ENCODE data around the gene SF3A1. TPM values are rescaled to one million over a fixed set of nuclear protein-coding genes. Genes with fewer than 3 reads are reported as not detected.

SF3A1 gene
- total and polyA plus RNA-seq, 9 of the 15 experiments (the other 6 are each of a cell fraction or from before 2014, with no cell fraction given) = 6.7 to 228 (median 13.0) TPM

DNA sequence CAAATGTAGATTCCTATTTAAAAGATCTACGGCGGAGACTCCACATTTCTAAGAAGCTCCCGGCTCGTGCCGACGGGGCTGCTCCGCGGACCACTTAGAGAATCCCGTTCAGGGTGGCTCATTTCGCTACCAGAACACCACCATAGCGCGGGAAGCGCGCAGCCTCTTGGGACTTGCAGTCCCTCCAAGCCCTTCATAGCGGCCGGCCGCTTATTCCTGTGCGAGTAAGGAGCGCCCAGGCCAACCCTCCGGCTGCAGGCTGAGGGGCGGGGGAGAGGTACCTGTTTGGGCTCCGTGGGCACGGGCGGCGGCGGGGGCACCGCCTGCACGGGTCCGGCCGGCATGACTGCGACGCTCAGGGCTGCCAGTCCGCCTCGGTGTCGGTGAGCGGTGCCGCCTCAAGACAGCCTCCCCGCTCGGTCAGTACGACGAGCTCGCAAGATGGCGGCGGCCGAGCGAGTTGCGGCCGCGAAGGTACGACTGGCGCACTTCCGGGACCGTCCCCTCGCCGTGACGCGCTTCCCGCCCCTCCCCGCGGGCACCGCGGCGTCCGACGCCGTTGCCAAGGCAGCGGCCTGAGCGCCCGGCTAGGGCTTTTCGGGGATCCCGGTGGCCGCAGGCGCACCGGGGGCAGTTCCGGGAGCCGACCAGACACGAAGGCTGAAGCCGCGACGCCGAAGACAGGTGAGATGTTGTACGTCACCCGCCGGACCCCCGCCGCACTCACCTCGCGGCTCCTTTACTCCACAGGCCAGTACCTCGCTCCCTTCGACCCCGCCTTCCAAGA, at the start of gene SF3A1, which contains the start of gene CCDC157 (continued):
- TF ChIP-seq SFPQ (IDR thresholded peaks at IDR 0.05; ENCODE audit: low read depth, low read length) (no peak), NONO (IDR thresholded peaks at IDR 0.05; ENCODE audit: low read depth in 2 of 2, low read length in 1 of 2) (peak in 1 of 2 experiments; percentile 85; a peak in 2 of 4 replicates), SRSF7 (optimal IDR thresholded peaks at IDR 0.05; ENCODE audit: low read depth, low read length) (no peak), BACH1 (tag; IDR thresholded peaks at IDR 0.05) (no peak), ZBTB8A (IDR thresholded peaks at IDR 0.05; ENCODE audit: partially characterized antibody) (no peak), POLR2AphosphoS2 (IDR thresholded peaks at IDR 0.05; ENCODE audit: low read length) (no peak), CHAMP1 (IDR thresholded peaks at IDR 0.05) (no peak), ZNF217 (CRISPR knock-in tag; IDR thresholded peaks at IDR 0.05) (no peak), THRA (IDR thresholded peaks at IDR 0.05) (no peak), DACH1 (IDR thresholded peaks at IDR 0.05; ENCODE audit: partially characterized antibody) (no peak), BDP1 (IDR thresholded peaks at IDR 0.05; ENCODE audit: insufficient read depth, insufficient read length) (no peak), L3MBTL2 (IDR thresholded peaks at IDR 0.05) (peak; percentile 25; the same call in 1 of the 2 replicates), ARID3A (IDR thresholded peaks at IDR 0.05; ENCODE audit: borderline replicate concordance, low read depth, low read length) (no peak), MYC (IDR thresholded peaks at IDR 0.05; ENCODE audit: low read depth, low read length) (peak; percentile 67), MYC (CRISPR knock-in tag; IDR thresholded peaks at IDR 0.05; ENCODE audit: borderline replicate concordance, low read depth) (0 out of 2 replicates have a peak, but pooled peaks have one; percentile 37), PRMT5 (CRISPR knock-in tag; IDR thresholded peaks at IDR 0.05) (no peak), IFI16 (CRISPR knock-in tag; IDR thresholded peaks at IDR 0.05) (no peak), ZNF347 (CRISPR knock-in tag; IDR thresholded peaks at IDR 0.05; ENCODE audit: low read depth) (no peak)

Data from K562 (cell line).